ENCODE data around the gene CCT6B.

Gene CCT6B

GRCh38 chr17:34883106-34884000 is 77.9 kb downstream of the CCT6B start:
- DNase-seq: no peak

- no peak for DNase-seq
Observed at GRCh38 chr17:34879146-34879545, 82.1 kb downstream of the CCT6B start.

Data from RPMI8226 (cell line).